ENCODE results near the gene SPTAN1.
A peak's percentile ranks its signal among the peaks of the same experiment; 100 is the strongest.
"Not testable (repeated sequence)": the region's sequence is repeated elsewhere in the genome, so short reads cannot be mapped to it uniquely, and the experiment has no call there.

Gene SPTAN1

DNA sequence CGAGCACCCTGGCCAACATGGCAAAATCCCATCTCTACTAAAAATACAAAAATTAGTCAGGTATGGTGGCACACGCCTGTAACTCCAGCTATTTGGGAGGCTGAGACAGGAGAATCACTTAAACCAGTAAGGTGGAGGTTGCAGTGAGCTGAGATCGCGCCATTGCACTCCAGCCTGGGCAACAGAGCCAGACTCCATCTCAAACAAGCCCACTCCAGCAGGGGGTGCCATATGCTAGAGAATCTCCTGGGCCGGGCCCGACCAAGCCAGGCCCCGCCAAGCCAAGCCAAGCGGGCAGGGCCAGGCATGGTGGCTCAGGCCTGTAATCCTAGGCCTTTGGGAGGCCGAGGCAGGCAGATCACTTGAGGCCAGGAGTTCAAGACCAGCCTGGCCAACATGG lies 95.8 kb downstream of the SPTAN1 start:
- H3K79me2 ChIP-seq (ENCODE audit: insufficient read depth, low read length); H2AFZ ChIP-seq (ENCODE audit: low read length); H3K27ac ChIP-seq (ENCODE audit: low read depth, low read length, poor library complexity, severe bottlenecking); H3K9me2 ChIP-seq (ENCODE audit: low read depth, low read length); H4K20me1 ChIP-seq (ENCODE audit: insufficient read depth, low read length); H3F3A ChIP-seq (ENCODE audit: insufficient read depth, low read length); H3K36me3 ChIP-seq (ENCODE audit: insufficient read depth, low read length); H3K9me3 ChIP-seq (ENCODE audit: low read length); H3K27me3 ChIP-seq (ENCODE audit: insufficient read depth, low read length); H3K4me2 ChIP-seq (ENCODE audit: low read length); H3K9ac ChIP-seq (ENCODE audit: low read length); H3K4me3 ChIP-seq (ENCODE audit: low read depth, low read length, poor library complexity, severe bottlenecking): not testable (repeated sequence)
- TF ChIP-seq CTCF (IDR thresholded peaks at IDR 0.05; ENCODE audit: low read length) = peak; percentile 59
- peaks cover 15% of the 10 kb centered on the region for H3K4me1 ChIP-seq (ENCODE audit: insufficient read depth, low read length, severe bottlenecking)

DNA sequence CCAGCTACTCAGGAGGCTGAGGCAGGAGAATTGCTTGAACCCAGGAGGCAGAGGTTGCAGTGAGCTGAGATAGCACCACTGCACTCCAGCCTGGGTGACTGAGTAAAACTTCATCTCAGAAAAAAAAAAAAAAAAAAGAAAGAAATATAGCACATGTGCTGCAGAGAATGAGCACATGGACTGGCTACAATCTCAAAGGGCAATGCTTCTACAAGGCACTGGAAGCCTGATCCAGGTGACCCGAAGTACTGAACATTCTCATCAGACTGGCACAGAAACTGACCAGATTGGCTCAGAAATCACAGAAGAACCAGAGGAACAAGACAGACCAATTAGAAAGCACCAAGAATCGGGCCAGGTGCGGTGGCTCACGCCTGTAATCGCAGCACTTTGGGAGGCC lies 99.4 kb downstream of the SPTAN1 start:
- H3F3A ChIP-seq (ENCODE audit: insufficient read depth, low read length) = no peaks in the 10 kb centered on the region
- no peak overlapping the region for H2AFZ ChIP-seq (ENCODE audit: low read length)
- H3K36me3 ChIP-seq (ENCODE audit: insufficient read depth, low read length) = 0 out of 2 replicates have a peak, but pooled peaks cover 6% of the 10 kb centered on the region
- H3K4me3 ChIP-seq (ENCODE audit: low read depth, low read length, poor library complexity, severe bottlenecking) = no peak overlapping the region
- no peaks in the 10 kb centered on the region for H4K20me1 ChIP-seq (ENCODE audit: insufficient read depth, low read length)
- TF ChIP-seq CTCF (IDR thresholded peaks at IDR 0.05; ENCODE audit: low read length) (no peak), EZH2 (IDR thresholded peaks at IDR 0.05; ENCODE audit: borderline replicate concordance, low read length) (no peak)
- H3K9ac ChIP-seq (ENCODE audit: low read length) = no peak overlapping the region
- no peaks in the 10 kb centered on the region for H3K9me3 ChIP-seq (ENCODE audit: low read length)
- no peaks in the 10 kb centered on the region for H3K9me2 ChIP-seq (ENCODE audit: low read depth, low read length)
- H3K27ac ChIP-seq (ENCODE audit: low read depth, low read length, poor library complexity, severe bottlenecking) = no peak overlapping the region
- peaks cover 6% of the 10 kb centered on the region for H3K4me1 ChIP-seq (ENCODE audit: insufficient read depth, low read length, severe bottlenecking)
- H3K79me2 ChIP-seq (ENCODE audit: insufficient read depth, low read length) = no peaks in the 10 kb centered on the region
- no peak overlapping the region for H3K4me2 ChIP-seq (ENCODE audit: low read length)
- H3K27me3 ChIP-seq (ENCODE audit: insufficient read depth, low read length) = no peaks in the 10 kb centered on the region

- Histone ChIP-seq H3K27me3 (ENCODE audit: insufficient read depth, low read length) (no peaks in the 10 kb centered on the region), H3K9me3 (ENCODE audit: low read length) (no peaks in the 10 kb centered on the region), H3F3A (ENCODE audit: insufficient read depth, low read length) (no peaks in the 10 kb centered on the region), H3K79me2 (ENCODE audit: insufficient read depth, low read length) (no peaks in the 10 kb centered on the region), H3K36me3 (ENCODE audit: insufficient read depth, low read length) (0 out of 2 replicates have a peak, but pooled peaks cover 6% of the 10 kb centered on the region), H3K4me3 (ENCODE audit: low read depth, low read length, poor library complexity, severe bottlenecking) (no peak overlapping the region), H3K9me2 (ENCODE audit: low read depth, low read length) (no peaks in the 10 kb centered on the region), H3K27ac (ENCODE audit: low read depth, low read length, poor library complexity, severe bottlenecking) (peak overlapping the region; percentile 13), H3K4me2 (ENCODE audit: low read length) (no peak overlapping the region), H3K4me1 (ENCODE audit: insufficient read depth, low read length, severe bottlenecking) (peaks cover 11% of the 10 kb centered on the region), H3K9ac (ENCODE audit: low read length) (no peak overlapping the region), H2AFZ (ENCODE audit: low read length) (no peak overlapping the region), H4K20me1 (ENCODE audit: insufficient read depth, low read length) (no peaks in the 10 kb centered on the region)
- no peak for TF ChIP-seq CTCF (IDR thresholded peaks at IDR 0.05; ENCODE audit: low read length)
- no peak for TF ChIP-seq EZH2 (IDR thresholded peaks at IDR 0.05; ENCODE audit: borderline replicate concordance, low read length)
These were observed 101.5 kb downstream of the SPTAN1 start for GRCh38 chr9:128653908-128654307.

Measured in OCI-LY1 (cell line).